HG03095 (cell line): ENCODE measurements around the gene MUC3A.

Experiments
- ATAC-seq: cut with Tn5 transposase; IDR thresholded peaks from one replicate; pipeline ENCODE4 v1.9.1; 2021; ENCODE audit warnings: moderate library complexity; ENCODE audit not compliant: unreplicated experiment

Gene MUC3A

GRCh38 chr7:101015626-101016025, 66.3 kb downstream of the MUC3A start:
- ATAC-seq = no peak

GRCh38 chr7:101017064-101017777, 67.9 kb downstream of the MUC3A start:
- no peak for ATAC-seq
